ENCODE results near the gene PRUNE2.

DNA sequence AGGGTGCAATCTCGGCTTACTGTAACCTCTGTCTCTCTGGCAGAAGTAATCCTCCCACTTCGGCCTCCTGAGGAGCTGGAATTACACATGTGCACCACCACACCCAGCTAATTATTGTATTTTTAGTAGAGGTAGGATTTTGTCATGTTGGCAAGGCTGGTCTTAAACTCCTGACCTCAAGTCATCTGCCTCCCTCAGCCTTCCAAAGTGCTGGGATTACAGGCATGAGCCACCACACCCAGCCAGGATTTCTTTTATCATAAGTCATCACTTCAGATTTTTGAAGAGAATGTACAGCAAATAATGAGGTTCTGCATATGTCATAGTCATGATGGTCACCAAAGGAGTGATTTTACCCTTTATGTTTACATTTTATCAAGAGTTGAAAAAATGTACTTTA, 338.8 kb downstream of the PRUNE2 start:
- TF ChIP-seq, protein P1, sequence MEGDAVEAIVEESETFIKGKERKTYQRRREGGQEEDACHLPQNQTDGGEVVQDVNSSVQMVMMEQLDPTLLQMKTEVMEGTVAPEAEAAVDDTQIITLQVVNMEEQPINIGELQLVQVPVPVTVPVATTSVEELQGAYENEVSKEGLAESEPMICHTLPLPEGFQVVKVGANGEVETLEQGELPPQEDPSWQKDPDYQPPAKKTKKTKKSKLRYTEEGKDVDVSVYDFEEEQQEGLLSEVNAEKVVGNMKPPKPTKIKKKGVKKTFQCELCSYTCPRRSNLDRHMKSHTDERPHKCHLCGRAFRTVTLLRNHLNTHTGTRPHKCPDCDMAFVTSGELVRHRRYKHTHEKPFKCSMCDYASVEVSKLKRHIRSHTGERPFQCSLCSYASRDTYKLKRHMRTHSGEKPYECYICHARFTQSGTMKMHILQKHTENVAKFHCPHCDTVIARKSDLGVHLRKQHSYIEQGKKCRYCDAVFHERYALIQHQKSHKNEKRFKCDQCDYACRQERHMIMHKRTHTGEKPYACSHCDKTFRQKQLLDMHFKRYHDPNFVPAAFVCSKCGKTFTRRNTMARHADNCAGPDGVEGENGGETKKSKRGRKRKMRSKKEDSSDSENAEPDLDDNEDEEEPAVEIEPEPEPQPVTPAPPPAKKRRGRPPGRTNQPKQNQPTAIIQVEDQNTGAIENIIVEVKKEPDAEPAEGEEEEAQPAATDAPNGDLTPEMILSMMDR (IDR thresholded peaks at IDR 0.05; ENCODE audit: insufficient read depth, low read depth, low read length) = no peak
- no peak for TF ChIP-seq EZH2 (IDR thresholded peaks at IDR 0.05; ENCODE audit: insufficient read depth, low read length)
